HepG2 (cell line): ENCODE data around the gene SNPH. TPM values are rescaled to one million over a fixed set of nuclear protein-coding genes. Genes with fewer than 3 reads are reported as not detected.
A peak's percentile ranks its signal among the peaks of the same experiment; 100 is the strongest.

Source experiments
- ATF4 ChIP-seq, 2 experiments: fragments of 450-650 bp in 1 of 2; sonication (generic) in 1 of 2; formaldehyde crosslinking; IDR thresholded peaks; 2 replicates each; pipeline versions ENCODE4 v1.5.0 to v1.8.0; 2020 to 2022; ENCODE audit warnings: mild to moderate bottlenecking in 1 of 2, missing genetic modification reagents in 1 of 2
- CREB3 ChIP-seq: sonication (generic); formaldehyde crosslinking; IDR thresholded peaks from 2 replicates; pipeline ENCODE4 v1.5.0; 2020; ENCODE audit warnings: missing genetic modification reagents
- ETV5 ChIP-seq: IDR thresholded peaks from 2 replicates; pipeline ENCODE4 v1.6.1; 2018; ENCODE audit warnings: missing biosample characterization, missing genetic modification reagents, inconsistent platforms, borderline replicate concordance
- ZMYM2 ChIP-seq: sonication (generic); formaldehyde crosslinking; IDR thresholded peaks from 2 replicates; pipeline ENCODE4 v1.8.0; 2022; ENCODE audit warnings: mild to moderate bottlenecking, missing genetic modification reagents
- ZNF18 ChIP-seq: sonication (generic); formaldehyde crosslinking; IDR thresholded peaks from 2 replicates; pipeline ENCODE4 v1.8.0; 2022; ENCODE audit warnings: mild to moderate bottlenecking, missing genetic modification reagents; ENCODE audit not compliant: insufficient replicate concordance
- ZNF333 ChIP-seq: sonication (generic); formaldehyde crosslinking; IDR thresholded peaks from 2 replicates; pipeline ENCODE4 v1.4.0; 2020; ENCODE audit warnings: mild to moderate bottlenecking, missing genetic modification reagents, borderline replicate concordance
- ZNF775 ChIP-seq: sonication (generic); formaldehyde crosslinking; IDR thresholded peaks from 2 replicates; pipeline ENCODE4 v1.4.0; 2020; ENCODE audit warnings: missing genetic modification reagents, mild to moderate bottlenecking, moderate library complexity, borderline replicate concordance
- polyA plus RNA-seq, 8 experiments: library from polyadenylated mRNA; depleted of rRNA in 3 of 8; stranded (reverse) in 7 of 8; unstranded in 1 of 8; fragments of >200 nt; fragmentation: Illumina TruSeq in 4 of 8; extraction: Trizol in 4 of 8; gene quantifications; 2 replicates each; pipeline versions ENCODE4 v1.2.1 to v1.2.3, GENCODE V29; 2011 to 2016; ENCODE audit warnings: low read depth in 4 of 8, missing spikeins in 1 of 8, mixed read lengths in 1 of 8; ENCODE audit not compliant: insufficient read depth in 1 of 8
- total RNA-seq, 5 experiments: library from RNA; depleted of rRNA; stranded (reverse); fragments of >200 nt; fragmentation: Illumina TruSeq; extraction: Trizol; gene quantifications; 2 replicates each; pipeline ENCODE4 v1.2.3, GENCODE V29; 2016; ENCODE audit warnings: low read depth in 1 of 5

Gene SNPH
- total and polyA plus RNA-seq, 2 of the 13 experiments (the other 11 are each of a cell fraction or from before 2014, with no cell fraction given), result 0.09 TPM; not detected in 1

- TF ChIP-seq ZNF18 (CRISPR knock-in tag) (no peak), CREB3 (CRISPR knock-in tag) (peak; percentile 14; the same call in 1 of the 2 replicates), ATF4 (CRISPR knock-in tag; IDR thresholded peaks at IDR 0.05) (no peak), ZNF775 (CRISPR knock-in tag) (no peak), ZNF333 (peak; percentile 74; the same call in 1 of the 2 replicates), ZMYM2 (no peak), ETV5 (CRISPR knock-in tag) (0 out of 2 replicates have a peak, but pooled peaks have one; percentile 3)
These were observed 40.1 kb upstream of the SNPH start, which contains the start of gene RAD21L1 (continued) for GRCh38 chr20:1225783-1226654.
